A673 (cell line): Measurements from ENCODE around the gene PELI2.

Experiments used
- EZH2 ChIP-seq: fragments of 200-600 bp; sonication (generic); IDR thresholded peaks from 2 replicates; pipeline ENCODE4 v1.6.1; 2017; ENCODE audit warnings: borderline replicate concordance, low read depth, mild to moderate bottlenecking, mixed read lengths, antibody characterized with exemption, low read length; ENCODE audit not compliant: poor library complexity, severe bottlenecking
- TF ChIP-seq, protein P1 (sequence below): fragments of 300-800, 200-600 bp; sonication (generic); conservative IDR thresholded peaks from 2 replicates; pipeline ENCODE4 v1.5.1; 2017; ENCODE audit warnings: low read depth, mild to moderate bottlenecking, antibody characterized with exemption, low read length, moderate library complexity, mixed read lengths

DNA sequence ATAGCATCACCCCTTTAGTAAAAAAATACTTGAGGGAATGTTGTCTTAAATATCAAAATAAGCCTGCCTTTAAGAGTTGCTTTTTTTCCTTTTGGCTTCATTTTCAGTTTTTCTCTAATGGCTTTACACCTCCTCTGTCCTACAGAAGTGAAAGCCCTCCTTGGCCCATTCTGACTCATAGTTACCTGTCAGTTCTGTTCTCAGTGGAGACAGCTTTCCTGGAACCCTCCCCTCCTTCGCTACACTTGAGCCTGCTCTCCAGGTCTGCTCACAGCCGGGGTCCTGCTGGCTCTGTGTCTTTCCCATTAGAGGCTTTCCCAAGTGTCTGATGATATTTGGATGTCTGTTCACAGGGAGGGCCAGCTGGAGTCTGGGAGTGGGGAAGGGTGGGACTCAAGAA, 84.0 kb downstream of the PELI2 start:
- TF ChIP-seq, protein P1, sequence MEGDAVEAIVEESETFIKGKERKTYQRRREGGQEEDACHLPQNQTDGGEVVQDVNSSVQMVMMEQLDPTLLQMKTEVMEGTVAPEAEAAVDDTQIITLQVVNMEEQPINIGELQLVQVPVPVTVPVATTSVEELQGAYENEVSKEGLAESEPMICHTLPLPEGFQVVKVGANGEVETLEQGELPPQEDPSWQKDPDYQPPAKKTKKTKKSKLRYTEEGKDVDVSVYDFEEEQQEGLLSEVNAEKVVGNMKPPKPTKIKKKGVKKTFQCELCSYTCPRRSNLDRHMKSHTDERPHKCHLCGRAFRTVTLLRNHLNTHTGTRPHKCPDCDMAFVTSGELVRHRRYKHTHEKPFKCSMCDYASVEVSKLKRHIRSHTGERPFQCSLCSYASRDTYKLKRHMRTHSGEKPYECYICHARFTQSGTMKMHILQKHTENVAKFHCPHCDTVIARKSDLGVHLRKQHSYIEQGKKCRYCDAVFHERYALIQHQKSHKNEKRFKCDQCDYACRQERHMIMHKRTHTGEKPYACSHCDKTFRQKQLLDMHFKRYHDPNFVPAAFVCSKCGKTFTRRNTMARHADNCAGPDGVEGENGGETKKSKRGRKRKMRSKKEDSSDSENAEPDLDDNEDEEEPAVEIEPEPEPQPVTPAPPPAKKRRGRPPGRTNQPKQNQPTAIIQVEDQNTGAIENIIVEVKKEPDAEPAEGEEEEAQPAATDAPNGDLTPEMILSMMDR = no peak
- TF ChIP-seq EZH2 = no peak
